HFFc6 (cell line): ENCODE results near the gene MLH1. TPM values are rescaled to one million over a fixed set of nuclear protein-coding genes. Genes with fewer than 3 reads are reported as not detected.
"Not testable (repeated sequence)": the region's sequence is repeated elsewhere in the genome, so short reads cannot be mapped to it uniquely, and the experiment has no call there.

ENCODE experiments used
- DNase-seq: peaks from one replicate; pipeline ENCODE4 v3.0.0-alpha.2; 2018
- H3K27ac Mint-ChIP-seq: 2 replicates; pipeline ENCODE4 v1.8.0; 2020; ENCODE audit warnings: mild to moderate bottlenecking, mixed read lengths
- H3K27me3 Mint-ChIP-seq: 2 replicates; pipeline ENCODE4 v1.8.0; 2021; ENCODE audit warnings: mild to moderate bottlenecking, moderate library complexity, mixed read lengths; ENCODE audit not compliant: insufficient read depth
- H3K36me3 Mint-ChIP-seq: 2 replicates; pipeline ENCODE4 v1.8.0; 2021; ENCODE audit warnings: low read depth, mixed read lengths
- H3K4me1 Mint-ChIP-seq: 2 replicates; pipeline ENCODE4 v1.8.0; 2020; ENCODE audit warnings: low read depth, mixed read lengths
- H3K4me3 Mint-ChIP-seq: 2 replicates; pipeline ENCODE4 v1.8.0; 2020; ENCODE audit warnings: mild to moderate bottlenecking, moderate library complexity, mixed read lengths
- H3K9me3 Mint-ChIP-seq: 2 replicates; pipeline ENCODE4 v1.8.0; 2020; ENCODE audit warnings: mild to moderate bottlenecking, mixed read lengths
- CTCF ChIP-seq: fragments of 200-600 bp; sonication (generic); IDR thresholded peaks from 2 replicates; pipeline ENCODE4 v1.5.0; 2021; ENCODE audit warnings: antibody characterized with exemption, mild to moderate bottlenecking
- total RNA-seq, 6 experiments: library from RNA; stranded (reverse); fragmentation: NEBNext Ultra II Directional; extraction: Animal tissue kit (Norgen Biotek cat#: 25700); gene quantifications; 2 replicates in 1 of 6; 3 replicates in 5 of 6; pipeline ENCODE4 v1.2.3, GENCODE V29; 2021

MLH1 gene
- total RNA-seq, 6 experiments from 2014 or later, result 28.7 to 38.3 (median 35.1) TPM

DNA sequence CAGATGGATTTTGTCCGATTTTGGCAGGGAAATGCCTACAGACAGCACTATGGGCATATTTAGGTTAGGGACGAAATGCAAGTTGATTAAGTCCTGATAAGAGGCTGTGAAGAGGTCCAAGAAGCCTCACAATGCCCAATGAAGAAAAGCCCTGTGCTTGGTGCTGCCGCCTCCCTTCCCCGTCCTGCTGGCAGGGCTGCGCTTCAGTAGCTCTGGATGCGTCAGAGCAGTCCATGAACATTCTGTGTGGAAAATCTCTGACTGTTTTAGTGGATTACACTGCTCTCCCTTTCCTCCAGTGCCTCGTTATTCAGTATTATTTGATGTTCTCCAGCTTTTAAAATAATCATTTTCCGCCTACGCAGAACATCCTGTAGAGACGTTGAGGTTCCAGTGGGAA is 39.6 kb downstream of the MLH1 start:
- H3K4me1 Mint-ChIP-seq, result peaks cover 29% of the 10 kb centered on the region
- H3K9me3 Mint-ChIP-seq, result peaks cover 12% of the 10 kb centered on the region
- TF ChIP-seq CTCF, result no peak
- DNase-seq, result no peak
- peaks cover 46% of the 10 kb centered on the region for H3K36me3 Mint-ChIP-seq
- no peak overlapping the region for H3K4me3 Mint-ChIP-seq
- H3K27me3 Mint-ChIP-seq, result peaks cover 4% of the 10 kb centered on the region
- H3K27ac Mint-ChIP-seq, result no peak overlapping the region

- Mint-ChIP-seq H3K36me3 (peaks cover 61% of the 10 kb centered on the region), H3K4me3 (no peak overlapping the region), H3K9me3 (peaks cover 12% of the 10 kb centered on the region), H3K27ac (no peak overlapping the region), H3K27me3 (peaks cover 2% of the 10 kb centered on the region; the same call in 1 of the 2 replicates), H3K4me1 (peaks cover 21% of the 10 kb centered on the region)
- no peak for TF ChIP-seq CTCF
- no peak for DNase-seq
Observed at GRCh38 chr3:37037352-37037751, 44.0 kb downstream of the MLH1 start.

DNA sequence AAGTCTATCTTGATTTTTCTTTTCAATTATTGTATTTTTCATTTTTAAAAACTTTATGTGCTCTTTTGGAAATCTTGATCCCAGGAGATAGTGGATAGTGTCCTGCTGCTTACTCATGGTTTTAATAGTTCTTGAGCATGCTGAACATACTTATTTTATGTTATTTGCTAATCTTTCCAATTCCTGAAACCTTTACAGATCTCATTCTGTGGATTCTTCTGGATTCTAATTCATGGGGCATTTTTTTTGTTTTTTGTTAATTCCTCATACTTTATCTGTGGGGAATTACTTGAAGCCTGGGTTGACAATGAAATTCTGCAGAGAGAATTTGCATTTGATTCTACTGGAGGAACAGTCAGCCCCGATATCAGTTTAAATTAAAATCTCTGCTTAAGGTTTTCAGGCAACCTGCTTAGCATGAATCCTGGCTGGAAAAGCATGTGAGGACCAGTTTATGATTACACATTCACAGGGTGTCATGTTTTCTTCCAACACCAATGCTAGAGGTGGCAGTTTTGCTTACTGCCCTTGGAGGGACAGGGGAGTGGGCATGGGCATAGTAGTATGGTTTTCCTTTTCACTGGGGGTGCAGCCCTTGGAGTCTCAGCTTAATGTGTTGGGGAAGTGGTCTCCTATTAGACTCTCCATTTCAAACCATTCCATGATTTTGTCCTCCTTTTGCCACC is 46.0 kb downstream of the MLH1 start:
- Mint-ChIP-seq H3K9me3 (peaks cover 12% of the 10 kb centered on the region), H3K27ac (peak overlapping the region; percentile 12; the same call in 1 of the 2 replicates), H3K4me1 (peaks cover 21% of the 10 kb centered on the region), H3K27me3 (no peaks in the 10 kb centered on the region; the same call in none of the 2 replicates), H3K36me3 (peaks cover 58% of the 10 kb centered on the region), H3K4me3 (no peak overlapping the region; the same call in 1 of the 2 replicates)
- no peak for TF ChIP-seq CTCF
- DNase-seq, result no peak

DNA sequence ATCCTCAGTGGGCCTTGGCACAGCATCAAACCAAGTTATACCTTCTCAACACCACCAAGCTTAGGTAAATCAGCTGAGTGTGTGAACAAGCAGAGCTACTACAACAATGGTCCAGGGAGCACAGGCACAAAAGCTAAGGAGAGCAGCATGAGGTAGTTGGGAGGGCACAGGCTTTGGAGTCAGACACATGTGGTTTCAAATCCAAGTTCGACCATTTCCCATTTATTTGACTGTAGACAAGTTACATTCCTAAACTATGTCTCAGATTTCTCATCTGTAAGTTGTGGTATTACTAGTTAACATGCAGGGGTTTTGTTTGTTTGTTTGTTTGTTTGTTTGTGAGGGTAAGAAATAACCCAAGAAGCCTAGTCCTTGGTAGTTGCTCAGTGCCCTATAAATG is 46.9 kb downstream of the MLH1 start:
- H3K9me3 Mint-ChIP-seq, result peaks cover 12% of the 10 kb centered on the region
- peaks cover 59% of the 10 kb centered on the region for H3K36me3 Mint-ChIP-seq
- H3K4me1 Mint-ChIP-seq, result peaks cover 21% of the 10 kb centered on the region
- no peak for TF ChIP-seq CTCF
- no peak overlapping the region for H3K4me3 Mint-ChIP-seq
- peak overlapping the region; percentile 58 for H3K27ac Mint-ChIP-seq
- DNase-seq, result peak; percentile 27
- H3K27me3 Mint-ChIP-seq, result no peaks in the 10 kb centered on the region; the same call in none of the 2 replicates

GRCh38 chr3:37041546-37042195 is 48.4 kb downstream of the MLH1 start:
- TF ChIP-seq CTCF, result no peak
- peaks cover 21% of the 10 kb centered on the region for H3K4me1 Mint-ChIP-seq
- H3K4me3 Mint-ChIP-seq, result no peak overlapping the region
- H3K27me3 Mint-ChIP-seq, result peaks cover 1% of the 10 kb centered on the region
- peaks cover 50% of the 10 kb centered on the region for H3K36me3 Mint-ChIP-seq
- no peak overlapping the region for H3K27ac Mint-ChIP-seq
- DNase-seq, result no peak
- H3K9me3 Mint-ChIP-seq, result peaks cover 3% of the 10 kb centered on the region; the same call in 1 of the 2 replicates

DNA sequence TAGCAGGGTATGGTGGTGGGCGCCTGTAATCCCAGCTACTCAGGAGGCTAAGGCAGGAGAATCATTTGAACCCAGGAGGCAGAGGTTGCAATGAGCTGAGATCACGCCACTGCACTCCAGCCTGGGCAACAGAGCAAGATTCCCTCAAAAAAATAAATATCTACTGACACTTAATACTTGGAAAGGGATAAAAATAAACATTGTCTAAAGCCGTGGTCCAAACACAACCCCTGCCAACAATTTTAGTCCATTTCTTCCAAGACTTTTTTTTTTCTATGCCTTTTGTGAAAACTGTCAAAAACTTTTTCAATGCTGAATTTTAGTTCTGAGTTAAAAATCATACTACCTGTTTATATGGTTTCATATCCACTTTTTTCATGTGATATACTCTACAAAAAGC is 49.4 kb downstream of the MLH1 start:
- not testable (repeated sequence) for H3K4me3 Mint-ChIP-seq, DNase-seq, H3K27ac Mint-ChIP-seq, H3K27me3 Mint-ChIP-seq, H3K9me3 Mint-ChIP-seq
- H3K4me1 Mint-ChIP-seq, result peaks cover 21% of the 10 kb centered on the region
- H3K36me3 Mint-ChIP-seq, result peaks cover 50% of the 10 kb centered on the region
